OCI-LY1 (cell line): ENCODE measurements around the gene PRUNE2.

ENCODE experiments used
- H2AFZ ChIP-seq: fragments of 200-600 bp; sonication (generic), shearing (Covaris generic); 2 replicates; pipeline ENCODE4 v1.6.0; 2014; ENCODE audit warnings: antibody characterized with exemption, mild to moderate bottlenecking, low read length
- H3F3A ChIP-seq: fragments of 200-600 bp; sonication (generic), shearing (Covaris generic); 2 replicates; pipeline ENCODE4 v1.6.0; 2014; ENCODE audit warnings: mild to moderate bottlenecking, antibody characterized with exemption, low read length, moderate library complexity; ENCODE audit not compliant: insufficient read depth
- H3K27ac ChIP-seq: fragments of 200-600 bp; sonication (generic); 2 replicates; pipeline ENCODE4 v1.5.1; 2014; ENCODE audit warnings: low read length, mixed run types, mild to moderate bottlenecking, low read depth; ENCODE audit not compliant: poor library complexity, severe bottlenecking
- H3K27me3 ChIP-seq: fragments of 200-600 bp; sonication (generic); 2 replicates; pipeline ENCODE4 v1.6.0; 2014; ENCODE audit warnings: antibody characterized with exemption, mild to moderate bottlenecking, low read length, moderate library complexity; ENCODE audit not compliant: insufficient read depth
- H3K36me3 ChIP-seq: fragments of 200-600 bp; sonication (generic); 2 replicates; pipeline ENCODE4 v1.6.1; 2014; ENCODE audit warnings: mild to moderate bottlenecking, antibody characterized with exemption, low read length, moderate library complexity, mixed read lengths; ENCODE audit not compliant: insufficient read depth
- H3K4me1 ChIP-seq: fragments of 200-600 bp; sonication (generic); 2 replicates; pipeline ENCODE4 v1.5.1; 2014; ENCODE audit warnings: mild to moderate bottlenecking, low read length, moderate library complexity; ENCODE audit not compliant: insufficient read depth, severe bottlenecking
- H3K4me2 ChIP-seq: fragments of 200-600 bp; sonication (generic), shearing (Covaris generic); 2 replicates; pipeline ENCODE4 v1.6.1; 2014; ENCODE audit warnings: low read length
- H3K4me3 ChIP-seq: fragments of 200-600 bp; sonication (generic); 2 replicates; pipeline ENCODE4 v1.5.1; 2014; ENCODE audit warnings: low read length, low read depth, mild to moderate bottlenecking, mixed read lengths; ENCODE audit not compliant: poor library complexity, severe bottlenecking
- H3K79me2 ChIP-seq: fragments of 200-600 bp; shearing (Covaris generic); 2 replicates; pipeline ENCODE4 v1.6.1; 2016; ENCODE audit warnings: mixed run types, low read length, mixed read lengths; ENCODE audit not compliant: insufficient read depth
- H3K9ac ChIP-seq: fragments of 200-600 bp; sonication (generic), shearing (Covaris generic); 2 replicates; pipeline ENCODE4 v1.6.1; 2014; ENCODE audit warnings: mild to moderate bottlenecking, low read length, mixed read lengths
- H3K9me2 ChIP-seq: fragments of 200-600 bp; sonication (generic), shearing (Covaris generic); 2 replicates; pipeline ENCODE4 v1.6.1; 2014; ENCODE audit warnings: low read depth, mild to moderate bottlenecking, low read length, mixed read lengths
- H3K9me3 ChIP-seq: fragments of 200-600 bp; shearing (Covaris generic); 2 replicates; pipeline ENCODE4 v1.6.1; 2014; ENCODE audit warnings: low read length, mixed read lengths
- H4K20me1 ChIP-seq: fragments of 200-600 bp; sonication (generic), shearing (Covaris generic); 2 replicates; pipeline ENCODE4 v1.6.0; 2016; ENCODE audit warnings: mild to moderate bottlenecking, low read length; ENCODE audit not compliant: insufficient read depth
- CTCF ChIP-seq: fragments of 200-600 bp; sonication (generic), shearing (Covaris generic); IDR thresholded peaks from 2 replicates; pipeline ENCODE4 v1.5.1; 2017; ENCODE audit warnings: mild to moderate bottlenecking, antibody characterized with exemption, low read length, moderate library complexity, mixed read lengths
- EZH2 ChIP-seq: fragments of 200-600 bp; sonication (generic), shearing (Covaris generic); IDR thresholded peaks from 2 replicates; pipeline ENCODE4 v1.8.0; 2017; ENCODE audit warnings: borderline replicate concordance, mixed run types, mild to moderate bottlenecking, antibody characterized with exemption, low read length, moderate library complexity, mixed read lengths

The PRUNE2 gene

GRCh38 chr9:76642701-76643209 is 263.2 kb downstream of the PRUNE2 start:
- Histone ChIP-seq H3K9me2 (no peaks in the 10 kb centered on the region), H3K4me3 (peak overlapping the region; percentile 18), H3K4me1 (peaks cover 41% of the 10 kb centered on the region), H3K9ac (peak overlapping the region; percentile 51), H4K20me1 (no peaks in the 10 kb centered on the region), H3K27ac (peak overlapping the region; percentile 89), H3K36me3 (no peaks in the 10 kb centered on the region), H3K9me3 (no peaks in the 10 kb centered on the region), H2AFZ (peak overlapping the region; percentile 10; the same call in 1 of the 2 replicates), H3K27me3 (no peaks in the 10 kb centered on the region), H3K4me2 (peak overlapping the region; percentile 52), H3F3A (no peaks in the 10 kb centered on the region), H3K79me2 (no peaks in the 10 kb centered on the region)
- no peak for TF ChIP-seq CTCF
- no peak for TF ChIP-seq EZH2

GRCh38 chr9:76642074-76642473 is 263.8 kb downstream of the PRUNE2 start:
- no peak overlapping the region for H2AFZ ChIP-seq
- H3K4me1 ChIP-seq, result peaks cover 48% of the 10 kb centered on the region
- H3F3A ChIP-seq, result no peaks in the 10 kb centered on the region
- peak overlapping the region; percentile 18 for H3K4me3 ChIP-seq
- peak overlapping the region; percentile 89 for H3K27ac ChIP-seq
- H3K9me3 ChIP-seq, result no peaks in the 10 kb centered on the region
- H3K9ac ChIP-seq, result peak overlapping the region; percentile 51; the same call in 1 of the 2 replicates
- no peaks in the 10 kb centered on the region for H3K79me2 ChIP-seq
- H3K36me3 ChIP-seq, result no peaks in the 10 kb centered on the region
- peak overlapping the region; percentile 52 for H3K4me2 ChIP-seq
- no peak for TF ChIP-seq CTCF
- no peak for TF ChIP-seq EZH2
- no peaks in the 10 kb centered on the region for H3K27me3 ChIP-seq
- H4K20me1 ChIP-seq, result no peaks in the 10 kb centered on the region
- no peaks in the 10 kb centered on the region for H3K9me2 ChIP-seq

- no peak overlapping the region for H3K9ac ChIP-seq
- peaks cover 56% of the 10 kb centered on the region for H3K4me1 ChIP-seq
- no peak overlapping the region for H3K4me2 ChIP-seq
- H3K9me2 ChIP-seq, result no peaks in the 10 kb centered on the region
- H2AFZ ChIP-seq, result no peak overlapping the region
- TF ChIP-seq EZH2 (no peak), CTCF (no peak)
- H3K36me3 ChIP-seq, result no peaks in the 10 kb centered on the region
- H3K27ac ChIP-seq, result peak overlapping the region; percentile 28
- H3K4me3 ChIP-seq, result no peak overlapping the region
- H3K79me2 ChIP-seq, result no peaks in the 10 kb centered on the region
- no peaks in the 10 kb centered on the region for H3K9me3 ChIP-seq
- no peaks in the 10 kb centered on the region for H3K27me3 ChIP-seq
- H4K20me1 ChIP-seq, result no peaks in the 10 kb centered on the region
- H3F3A ChIP-seq, result no peaks in the 10 kb centered on the region
Measured at GRCh38 chr9:76638001-76638400, 267.9 kb downstream of the PRUNE2 start.
